Activated T-helper 2 cell treated with anti-CD3 and anti-CD28 coated beads, Interferon-gamma antibody, Interleukin-2, Interleukin-4, amounts not matched to agents 10 μg/mL and 5 μg/mL and 100 μg/mL, durations not matched to agents 14 hours and 24 hours and 36 hours (primary cell): Measurements from ENCODE around the gene CD40. TPM values are rescaled to one million over a fixed set of nuclear protein-coding genes. Genes with fewer than 3 reads are reported as not detected.

Experiments used
- DNase-seq: peaks from one replicate; pipeline ENCODE4 v3.0.0; 2021; ENCODE audit warnings: low spot score
- H3K27ac Mint-ChIP-seq: one replicate; pipeline ENCODE4 v1.8.0; 2021; ENCODE audit warnings: mixed read lengths
- H3K27me3 Mint-ChIP-seq: one replicate; pipeline ENCODE4 v1.8.0; 2021; ENCODE audit warnings: low read depth, mixed read lengths
- H3K36me3 Mint-ChIP-seq: one replicate; pipeline ENCODE4 v1.8.0; 2021; ENCODE audit warnings: low read depth, mixed read lengths
- H3K4me1 Mint-ChIP-seq: one replicate; pipeline ENCODE4 v1.8.0; 2021; ENCODE audit warnings: low read depth, mixed read lengths
- H3K4me3 Mint-ChIP-seq: one replicate; pipeline ENCODE4 v1.8.0; 2021; ENCODE audit warnings: low read depth, mild to moderate bottlenecking, moderate library complexity, mixed read lengths
- H3K9me3 Mint-ChIP-seq: one replicate; pipeline ENCODE4 v1.8.0; 2021; ENCODE audit warnings: mixed read lengths
- intact Hi-C: fragments of 100-400 bp; cut with micrococcal nuclease; formaldehyde crosslinking; loops from one replicate; pipeline ENCODE4 v1.15.1; 2023
- total RNA-seq: library from RNA; stranded (reverse); gene quantifications from 2 replicates; pipeline ENCODE4 v1.2.3, GENCODE V29; 2022

CD40 gene
- total RNA-seq, 1 donor from 2014 or later = 0.91 TPM

- Mint-ChIP-seq H3K27ac (no peak overlapping the region), H3K36me3 (no peaks in the 10 kb centered on the region), H3K27me3 (peaks cover 13% of the 10 kb centered on the region), H3K9me3 (no peaks in the 10 kb centered on the region), H3K4me1 (no peaks in the 10 kb centered on the region), H3K4me3 (no peak overlapping the region)
- no peak for DNase-seq
- intact Hi-C loops = no loop called here
Observed at GRCh38 chr20:46168438-46168837, 50.3 kb downstream of the CD40 start.

GRCh38 chr20:46169245-46170171 lies 51.4 kb downstream of the CD40 start:
- Mint-ChIP-seq H3K4me1 (no peaks in the 10 kb centered on the region), H3K27me3 (peaks cover 20% of the 10 kb centered on the region), H3K36me3 (no peaks in the 10 kb centered on the region), H3K9me3 (no peaks in the 10 kb centered on the region), H3K27ac (no peak overlapping the region), H3K4me3 (no peak overlapping the region)
- no peak for DNase-seq
- intact Hi-C loops = no loop called here

GRCh38 chr20:46171476-46171875 lies 53.4 kb downstream of the CD40 start:
- no peaks in the 10 kb centered on the region for H3K9me3 Mint-ChIP-seq
- no peaks in the 10 kb centered on the region for H3K4me1 Mint-ChIP-seq
- H3K27ac Mint-ChIP-seq = no peak overlapping the region
- H3K27me3 Mint-ChIP-seq = peaks cover 36% of the 10 kb centered on the region
- intact Hi-C loops = no loop called here
- no peak for DNase-seq
- no peaks in the 10 kb centered on the region for H3K36me3 Mint-ChIP-seq
- no peak overlapping the region for H3K4me3 Mint-ChIP-seq

- no peaks in the 10 kb centered on the region for H3K36me3 Mint-ChIP-seq
- intact Hi-C loops = no loop called here
Observed at GRCh38 chr20:46171909-46172308, 53.8 kb downstream of the CD40 start.

GRCh38 chr20:46172455-46172854 lies 54.3 kb downstream of the CD40 start:
- Mint-ChIP-seq H3K27ac (no peak overlapping the region), H3K36me3 (no peaks in the 10 kb centered on the region), H3K9me3 (no peaks in the 10 kb centered on the region), H3K4me3 (no peak overlapping the region), H3K27me3 (peaks cover 39% of the 10 kb centered on the region), H3K4me1 (no peaks in the 10 kb centered on the region)
- no peak for DNase-seq
- intact Hi-C loops = no loop called here

More at GRCh38 chr20:46171909-46172308, 53.8 kb downstream of the CD40 start:
- Mint-ChIP-seq H3K27ac (no peak overlapping the region), H3K4me3 (no peak overlapping the region), H3K4me1 (no peaks in the 10 kb centered on the region), H3K9me3 (no peaks in the 10 kb centered on the region), H3K27me3 (peaks cover 37% of the 10 kb centered on the region)
- DNase-seq = no peak

GRCh38 chr20:46172961-46173536 lies 54.9 kb downstream of the CD40 start:
- intact Hi-C loops = no loop called here
- Mint-ChIP-seq H3K4me1 (no peaks in the 10 kb centered on the region), H3K4me3 (no peak overlapping the region), H3K27ac (no peak overlapping the region), H3K36me3 (no peaks in the 10 kb centered on the region), H3K27me3 (peaks cover 39% of the 10 kb centered on the region), H3K9me3 (no peaks in the 10 kb centered on the region)
- DNase-seq = no peak

- Mint-ChIP-seq H3K27me3 (peaks cover 39% of the 10 kb centered on the region), H3K9me3 (no peaks in the 10 kb centered on the region), H3K27ac (no peak overlapping the region), H3K36me3 (no peaks in the 10 kb centered on the region), H3K4me1 (no peaks in the 10 kb centered on the region), H3K4me3 (no peak overlapping the region)
- intact Hi-C loops = loop anchor here (2.0 kb wide), 3 partner anchors 41 to 159 kb away; no protein-coding TSS in a partner anchor
- no peak for DNase-seq
Observed at GRCh38 chr20:46173652-46174468, 55.7 kb downstream of the CD40 start.

- peaks cover 39% of the 10 kb centered on the region for H3K27me3 Mint-ChIP-seq
- H3K9me3 Mint-ChIP-seq = no peaks in the 10 kb centered on the region
- intact Hi-C loops = loop anchor here (2.0 kb wide), 3 partner anchors 42 to 160 kb away; no protein-coding TSS in a partner anchor
- H3K4me1 Mint-ChIP-seq = no peaks in the 10 kb centered on the region
- no peak overlapping the region for H3K27ac Mint-ChIP-seq
- no peak overlapping the region for H3K4me3 Mint-ChIP-seq
- DNase-seq = peak; percentile 46
- no peaks in the 10 kb centered on the region for H3K36me3 Mint-ChIP-seq
Observed at GRCh38 chr20:46174469-46175126, 56.5 kb downstream of the CD40 start.

- no peaks in the 10 kb centered on the region for H3K4me1 Mint-ChIP-seq
- H3K4me3 Mint-ChIP-seq = no peak overlapping the region
- no peak for DNase-seq
- no peak overlapping the region for H3K27ac Mint-ChIP-seq
- H3K9me3 Mint-ChIP-seq = no peaks in the 10 kb centered on the region
- H3K36me3 Mint-ChIP-seq = no peaks in the 10 kb centered on the region
- H3K27me3 Mint-ChIP-seq = peaks cover 43% of the 10 kb centered on the region
- intact Hi-C loops = loop anchor here (2.0 kb wide), 3 partner anchors 42 to 160 kb away; no protein-coding TSS in a partner anchor
Observed at GRCh38 chr20:46175127-46175494, 57.0 kb downstream of the CD40 start.

GRCh38 chr20:46176739-46177378 lies 58.7 kb downstream of the CD40 start:
- intact Hi-C loops = no loop called here
- H3K4me1 Mint-ChIP-seq = no peaks in the 10 kb centered on the region
- DNase-seq = no peak
- H3K27ac Mint-ChIP-seq = no peak overlapping the region
- no peaks in the 10 kb centered on the region for H3K9me3 Mint-ChIP-seq
- H3K36me3 Mint-ChIP-seq = no peaks in the 10 kb centered on the region
- peaks cover 42% of the 10 kb centered on the region for H3K27me3 Mint-ChIP-seq
- H3K4me3 Mint-ChIP-seq = no peak overlapping the region

GRCh38 chr20:46177768-46178167 lies 59.7 kb downstream of the CD40 start:
- Mint-ChIP-seq H3K4me3 (no peak overlapping the region), H3K36me3 (no peaks in the 10 kb centered on the region), H3K27ac (no peak overlapping the region), H3K4me1 (no peaks in the 10 kb centered on the region), H3K9me3 (no peaks in the 10 kb centered on the region), H3K27me3 (peaks cover 38% of the 10 kb centered on the region)
- intact Hi-C loops = no loop called here
- DNase-seq = no peak

- DNase-seq = no peak
- Mint-ChIP-seq H3K27ac (no peak overlapping the region), H3K4me1 (no peaks in the 10 kb centered on the region), H3K4me3 (no peak overlapping the region), H3K36me3 (no peaks in the 10 kb centered on the region), H3K27me3 (peaks cover 28% of the 10 kb centered on the region), H3K9me3 (no peaks in the 10 kb centered on the region)
- intact Hi-C loops = no loop called here
Observed at GRCh38 chr20:46178891-46179290, 60.8 kb downstream of the CD40 start.
